HEK293 (cell line): Measurements from ENCODE around the gene HNRNPUL1.

Experiments used
- CTCF ChIA-PET: fragments of 350-600 bp; formaldehyde crosslinking; extraction: SDS; loops from one replicate; lab custom pipeline; 2021; ENCODE audit warnings: antibody characterized with exemption; lab: Yijun Ruan, JAX
- POLR2A ChIA-PET: fragments of 300-600 bp; formaldehyde crosslinking; extraction: SDS; loops from one replicate; lab custom pipeline; 2020; ENCODE audit warnings: antibody characterized with exemption, inconsistent platforms; lab: Yijun Ruan, JAX
- H3K27ac ChIP-seq: fragments of 200-500 bp; sonication (Bioruptor generic); 2 replicates; pipeline ENCODE4 v1.5.1; 2014; ENCODE audit warnings: low read depth, low read length, control low read depth, inconsistent platforms; ENCODE audit errors: extremely low read depth
- H3K36me3 ChIP-seq, 2 experiments: fragments of 200-500 bp in 1 of 2; sonication (Bioruptor generic) in 1 of 2; 1 replicate in 1 of 2; 2 replicates in 1 of 2; pipeline ENCODE4 v1.5.1; 2014 to 2017; ENCODE audit warnings: inconsistent platforms in 2 of 2, low read length in 2 of 2; ENCODE audit not compliant: control insufficient read depth in 2 of 2, insufficient read depth in 1 of 2
- H3K4me1 ChIP-seq: fragments of 200-500 bp; sonication (Bioruptor generic); 2 replicates; pipeline ENCODE4 v1.5.1; 2014; ENCODE audit warnings: mild to moderate bottlenecking, low read length, inconsistent platforms; ENCODE audit not compliant: control insufficient read depth, insufficient read depth
- H3K4me3 ChIP-seq: 2 replicates; pipeline ENCODE4 v1.5.1; 2011; ENCODE audit warnings: low read depth, mild to moderate bottlenecking, control low read depth, low read length, moderate library complexity
- H3K9me3 ChIP-seq: fragments of 200-500 bp; sonication (Bioruptor generic); 2 replicates; pipeline ENCODE4 v1.5.1; 2014; ENCODE audit warnings: low read depth, low read length, inconsistent platforms; ENCODE audit not compliant: control insufficient read depth, insufficient read depth
- GFI1B ChIP-seq: fragments of 450-650 bp; formaldehyde crosslinking; IDR thresholded peaks from 2 replicates; pipeline ENCODE4 v1.5.1; 2016; ENCODE audit warnings: missing biosample characterization, missing genetic modification characterization
- GLI2 ChIP-seq: fragments of 450-650 bp; formaldehyde crosslinking; IDR thresholded peaks from 2 replicates; pipeline ENCODE4; 2017; ENCODE audit warnings: missing biosample characterization, missing genetic modification characterization, low read depth, borderline replicate concordance
- MEIS1 ChIP-seq: sonication (generic); formaldehyde crosslinking; IDR thresholded peaks from 2 replicates; pipeline ENCODE4 v1.8.1; 2022; ENCODE audit warnings: missing genetic modification reagents, mild to moderate bottlenecking, borderline replicate concordance
- SP7 ChIP-seq: fragments of 450-650 bp; formaldehyde crosslinking; IDR thresholded peaks from 2 replicates; pipeline ENCODE4 v1.5.1; 2016; ENCODE audit warnings: missing biosample characterization, missing genetic modification characterization
- ZBTB7A ChIP-seq: fragments of 450-650 bp; formaldehyde crosslinking; IDR thresholded peaks from 2 replicates; pipeline ENCODE4 v1.5.1; 2016; ENCODE audit warnings: low read depth, missing biosample characterization, missing genetic modification characterization
- ZFP37 ChIP-seq: fragments of 450-650 bp; formaldehyde crosslinking; IDR thresholded peaks from 2 replicates; pipeline ENCODE4 v1.5.1; 2016; ENCODE audit warnings: missing biosample characterization, missing genetic modification characterization
- ZNF169 ChIP-seq: fragments of 450-650 bp; formaldehyde crosslinking; IDR thresholded peaks from 2 replicates; pipeline ENCODE4 v1.5.1; 2016; ENCODE audit warnings: missing biosample characterization, missing genetic modification characterization
- ZNF391 ChIP-seq: fragments of 450-650 bp; formaldehyde crosslinking; IDR thresholded peaks from 2 replicates; pipeline ENCODE4 v1.5.1; 2016; ENCODE audit warnings: low read depth, missing biosample characterization, missing genetic modification characterization, borderline replicate concordance
- ZNF423 ChIP-seq: fragments of 450-650 bp; formaldehyde crosslinking; IDR thresholded peaks from 2 replicates; pipeline ENCODE4 v1.5.1; 2016; ENCODE audit warnings: missing biosample characterization, missing genetic modification characterization
- ZNF501 ChIP-seq: fragments of 450-650 bp; formaldehyde crosslinking; IDR thresholded peaks from 2 replicates; pipeline ENCODE4 v1.5.1; 2016; ENCODE audit warnings: missing biosample characterization, missing genetic modification characterization
- ZNF510 ChIP-seq: fragments of 450-650 bp; formaldehyde crosslinking; IDR thresholded peaks from 2 replicates; pipeline ENCODE4 v1.5.1; 2018; ENCODE audit warnings: mild to moderate bottlenecking, missing genetic modification characterization, missing biosample characterization; ENCODE audit not compliant: insufficient replicate concordance
- ZNF623 ChIP-seq: fragments of 450-650 bp; formaldehyde crosslinking; IDR thresholded peaks from 2 replicates; pipeline ENCODE4 v1.5.1; 2016; ENCODE audit warnings: missing biosample characterization, missing genetic modification characterization
- TF ChIP-seq, protein P1 (sequence below): fragments of 450-650 bp; formaldehyde crosslinking; IDR thresholded peaks from 2 replicates; pipeline ENCODE4 v1.5.1; 2016; ENCODE audit warnings: missing biosample characterization, missing genetic modification characterization
- TF ChIP-seq, protein P2 (sequence below): fragments of 450-650 bp; formaldehyde crosslinking; IDR thresholded peaks from 2 replicates; pipeline ENCODE4 v1.5.1; 2016; ENCODE audit warnings: missing biosample characterization, missing genetic modification characterization
- TF ChIP-seq, protein P3 (sequence below): fragments of 450-650 bp; formaldehyde crosslinking; IDR thresholded peaks from 2 replicates; pipeline ENCODE4 v1.5.1; 2016; ENCODE audit warnings: missing biosample characterization, missing genetic modification characterization, borderline replicate concordance
- TF ChIP-seq, protein P4 (sequence below): fragments of 450-650 bp; formaldehyde crosslinking; IDR thresholded peaks from 2 replicates; pipeline ENCODE4 v1.5.1; 2016; ENCODE audit warnings: missing biosample characterization, missing genetic modification characterization
- TF ChIP-seq, protein P5 (sequence below): fragments of 450-650 bp; formaldehyde crosslinking; IDR thresholded peaks from 2 replicates; pipeline ENCODE4 v1.5.1; 2016; ENCODE audit warnings: missing biosample characterization, missing genetic modification characterization
- TF ChIP-seq, protein P6 (sequence below): fragments of 450-650 bp; formaldehyde crosslinking; IDR thresholded peaks from 2 replicates; pipeline ENCODE4 v1.5.1; 2016; ENCODE audit warnings: missing biosample characterization, missing genetic modification characterization, low read depth

Gene HNRNPUL1

DNA sequence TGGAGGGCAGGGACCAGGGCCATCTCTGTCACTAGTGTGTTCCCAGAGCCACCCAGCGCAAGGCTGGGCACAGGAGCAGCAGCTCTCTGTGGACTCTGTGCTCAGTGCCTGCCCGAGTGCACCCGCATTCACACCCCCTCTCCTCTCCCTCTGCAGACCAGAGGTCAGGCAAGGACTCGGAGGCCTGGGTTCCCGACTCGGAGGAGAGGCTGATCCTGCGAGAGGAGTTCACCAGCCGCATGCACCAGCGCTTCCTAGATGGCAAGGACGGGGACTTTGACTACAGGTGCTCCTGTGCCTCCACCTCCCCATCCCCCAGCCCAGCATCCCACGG, 56.0 kb downstream of the HNRNPUL1 start (continued):
- TF ChIP-seq ZNF423 (tag by site-specific recombination) (no peak), GFI1B (tag by site-specific recombination) (no peak), GLI2 (no peak), MEIS1 (CRISPR knock-in tag) (no peak), ZFP37 (no peak), SP7 (tag by site-specific recombination) (no peak), ZBTB7A (tag by site-specific recombination) (no peak), ZNF623 (tag by site-specific recombination) (no peak), ZNF510 (tag by site-specific recombination) (no peak), ZNF501 (tag by site-specific recombination) (no peak)
- TF ChIP-seq, protein P1, sequence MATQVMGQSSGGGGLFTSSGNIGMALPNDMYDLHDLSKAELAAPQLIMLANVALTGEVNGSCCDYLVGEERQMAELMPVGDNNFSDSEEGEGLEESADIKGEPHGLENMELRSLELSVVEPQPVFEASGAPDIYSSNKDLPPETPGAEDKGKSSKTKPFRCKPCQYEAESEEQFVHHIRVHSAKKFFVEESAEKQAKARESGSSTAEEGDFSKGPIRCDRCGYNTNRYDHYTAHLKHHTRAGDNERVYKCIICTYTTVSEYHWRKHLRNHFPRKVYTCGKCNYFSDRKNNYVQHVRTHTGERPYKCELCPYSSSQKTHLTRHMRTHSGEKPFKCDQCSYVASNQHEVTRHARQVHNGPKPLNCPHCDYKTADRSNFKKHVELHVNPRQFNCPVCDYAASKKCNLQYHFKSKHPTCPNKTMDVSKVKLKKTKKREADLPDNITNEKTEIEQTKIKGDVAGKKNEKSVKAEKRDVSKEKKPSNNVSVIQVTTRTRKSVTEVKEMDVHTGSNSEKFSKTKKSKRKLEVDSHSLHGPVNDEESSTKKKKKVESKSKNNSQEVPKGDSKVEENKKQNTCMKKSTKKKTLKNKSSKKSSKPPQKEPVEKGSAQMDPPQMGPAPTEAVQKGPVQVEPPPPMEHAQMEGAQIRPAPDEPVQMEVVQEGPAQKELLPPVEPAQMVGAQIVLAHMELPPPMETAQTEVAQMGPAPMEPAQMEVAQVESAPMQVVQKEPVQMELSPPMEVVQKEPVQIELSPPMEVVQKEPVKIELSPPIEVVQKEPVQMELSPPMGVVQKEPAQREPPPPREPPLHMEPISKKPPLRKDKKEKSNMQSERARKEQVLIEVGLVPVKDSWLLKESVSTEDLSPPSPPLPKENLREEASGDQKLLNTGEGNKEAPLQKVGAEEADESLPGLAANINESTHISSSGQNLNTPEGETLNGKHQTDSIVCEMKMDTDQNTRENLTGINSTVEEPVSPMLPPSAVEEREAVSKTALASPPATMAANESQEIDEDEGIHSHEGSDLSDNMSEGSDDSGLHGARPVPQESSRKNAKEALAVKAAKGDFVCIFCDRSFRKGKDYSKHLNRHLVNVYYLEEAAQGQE (tag by site-specific recombination) = no peak
- TF ChIP-seq, protein P2, sequence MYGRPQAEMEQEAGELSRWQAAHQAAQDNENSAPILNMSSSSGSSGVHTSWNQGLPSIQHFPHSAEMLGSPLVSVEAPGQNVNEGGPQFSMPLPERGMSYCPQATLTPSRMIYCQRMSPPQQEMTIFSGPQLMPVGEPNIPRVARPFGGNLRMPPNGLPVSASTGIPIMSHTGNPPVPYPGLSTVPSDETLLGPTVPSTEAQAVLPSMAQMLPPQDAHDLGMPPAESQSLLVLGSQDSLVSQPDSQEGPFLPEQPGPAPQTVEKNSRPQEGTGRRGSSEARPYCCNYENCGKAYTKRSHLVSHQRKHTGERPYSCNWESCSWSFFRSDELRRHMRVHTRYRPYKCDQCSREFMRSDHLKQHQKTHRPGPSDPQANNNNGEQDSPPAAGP (tag by site-specific recombination) = no peak

DNA sequence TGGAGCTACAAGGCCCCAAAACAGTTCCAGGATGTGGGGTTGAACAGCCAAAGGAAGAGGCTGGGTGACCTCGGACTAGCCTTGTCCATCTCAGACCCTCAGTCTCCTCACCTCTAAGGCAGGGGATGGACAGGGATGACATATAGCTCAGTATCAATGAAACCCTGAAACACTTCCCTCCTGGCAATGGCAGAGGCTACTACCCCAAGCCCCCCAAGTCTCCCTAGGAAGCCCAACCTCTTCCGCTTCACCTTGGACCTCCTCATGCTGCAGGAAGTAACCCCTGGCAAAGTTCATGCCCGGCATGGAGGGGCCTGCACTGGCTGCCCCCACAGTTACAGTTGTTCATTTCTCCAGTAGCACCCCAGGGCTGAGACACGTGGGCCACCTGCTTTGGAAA, 56.4 kb downstream of the HNRNPUL1 start:
- Histone ChIP-seq H3K9me3 (no peaks in the 10 kb centered on the region), H3K36me3 (peaks cover 41 to 66% of the 10 kb centered on the region in 2 experiments), H3K4me3 (no peak overlapping the region), H3K27ac (no peak overlapping the region), H3K4me1 (peaks cover 22% of the 10 kb centered on the region)
- ChIA-PET CTCF (interaction anchor here (0.5 to 2.5 kb wide), 5 partner anchors 12 to 242 kb away, joined by 3 to 11 read pairs (median 3); no protein-coding TSS in a partner anchor), POLR2A (no interaction called here)
- TF ChIP-seq GFI1B (tag by site-specific recombination) (no peak), ZNF391 (tag by site-specific recombination) (no peak), ZNF169 (tag by site-specific recombination) (no peak)
- TF ChIP-seq, protein P2 (tag by site-specific recombination) = no peak
- TF ChIP-seq, protein P3, sequence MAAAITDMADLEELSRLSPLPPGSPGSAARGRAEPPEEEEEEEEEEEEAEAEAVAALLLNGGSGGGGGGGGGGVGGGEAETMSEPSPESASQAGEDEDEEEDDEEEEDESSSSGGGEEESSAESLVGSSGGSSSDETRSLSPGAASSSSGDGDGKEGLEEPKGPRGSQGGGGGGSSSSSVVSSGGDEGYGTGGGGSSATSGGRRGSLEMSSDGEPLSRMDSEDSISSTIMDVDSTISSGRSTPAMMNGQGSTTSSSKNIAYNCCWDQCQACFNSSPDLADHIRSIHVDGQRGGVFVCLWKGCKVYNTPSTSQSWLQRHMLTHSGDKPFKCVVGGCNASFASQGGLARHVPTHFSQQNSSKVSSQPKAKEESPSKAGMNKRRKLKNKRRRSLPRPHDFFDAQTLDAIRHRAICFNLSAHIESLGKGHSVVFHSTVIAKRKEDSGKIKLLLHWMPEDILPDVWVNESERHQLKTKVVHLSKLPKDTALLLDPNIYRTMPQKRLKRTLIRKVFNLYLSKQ (tag by site-specific recombination) = no peak
- TF ChIP-seq, protein P4, sequence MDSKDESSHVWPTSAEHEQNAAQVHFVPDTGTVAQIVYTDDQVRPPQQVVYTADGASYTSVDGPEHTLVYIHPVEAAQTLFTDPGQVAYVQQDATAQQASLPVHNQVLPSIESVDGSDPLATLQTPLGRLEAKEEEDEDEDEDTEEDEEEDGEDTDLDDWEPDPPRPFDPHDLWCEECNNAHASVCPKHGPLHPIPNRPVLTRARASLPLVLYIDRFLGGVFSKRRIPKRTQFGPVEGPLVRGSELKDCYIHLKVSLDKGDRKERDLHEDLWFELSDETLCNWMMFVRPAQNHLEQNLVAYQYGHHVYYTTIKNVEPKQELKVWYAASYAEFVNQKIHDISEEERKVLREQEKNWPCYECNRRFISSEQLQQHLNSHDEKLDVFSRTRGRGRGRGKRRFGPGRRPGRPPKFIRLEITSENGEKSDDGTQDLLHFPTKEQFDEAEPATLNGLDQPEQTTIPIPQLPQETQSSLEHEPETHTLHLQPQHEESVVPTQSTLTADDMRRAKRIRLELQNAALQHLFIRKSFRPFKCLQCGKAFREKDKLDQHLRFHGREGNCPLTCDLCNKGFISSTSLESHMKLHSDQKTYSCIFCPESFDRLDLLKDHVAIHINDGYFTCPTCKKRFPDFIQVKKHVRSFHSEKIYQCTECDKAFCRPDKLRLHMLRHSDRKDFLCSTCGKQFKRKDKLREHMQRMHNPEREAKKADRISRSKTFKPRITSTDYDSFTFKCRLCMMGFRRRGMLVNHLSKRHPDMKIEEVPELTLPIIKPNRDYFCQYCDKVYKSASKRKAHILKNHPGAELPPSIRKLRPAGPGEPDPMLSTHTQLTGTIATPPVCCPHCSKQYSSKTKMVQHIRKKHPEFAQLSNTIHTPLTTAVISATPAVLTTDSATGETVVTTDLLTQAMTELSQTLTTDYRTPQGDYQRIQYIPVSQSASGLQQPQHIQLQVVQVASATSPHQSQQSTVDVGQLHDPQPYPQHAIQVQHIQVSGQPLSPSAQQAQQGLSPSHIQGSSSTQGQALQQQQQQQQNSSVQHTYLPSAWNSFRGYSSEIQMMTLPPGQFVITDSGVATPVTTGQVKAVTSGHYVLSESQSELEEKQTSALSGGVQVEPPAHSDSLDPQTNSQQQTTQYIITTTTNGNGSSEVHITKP (tag by site-specific recombination) = no peak
- TF ChIP-seq, protein P5, sequence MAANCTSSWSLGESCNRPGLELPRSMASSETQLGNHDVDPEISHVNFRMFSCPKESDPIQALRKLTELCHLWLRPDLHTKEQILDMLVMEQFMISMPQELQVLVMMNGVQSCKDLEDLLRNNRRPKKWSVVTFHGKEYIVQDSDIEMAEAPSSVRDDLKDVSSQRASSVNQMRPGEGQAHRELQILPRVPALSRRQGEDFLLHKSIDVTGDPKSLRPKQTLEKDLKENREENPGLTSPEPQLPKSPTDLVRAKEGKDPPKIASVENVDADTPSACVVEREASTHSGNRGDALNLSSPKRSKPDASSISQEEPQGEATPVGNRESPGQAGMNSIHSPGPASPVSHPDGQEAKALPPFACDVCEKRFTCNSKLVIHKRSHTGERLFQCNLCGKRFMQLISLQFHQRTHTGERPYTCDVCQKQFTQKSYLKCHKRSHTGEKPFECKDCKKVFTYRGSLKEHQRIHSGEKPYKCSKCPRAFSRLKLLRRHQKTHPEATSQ (tag by site-specific recombination) = no peak
- TF ChIP-seq, protein P6, sequence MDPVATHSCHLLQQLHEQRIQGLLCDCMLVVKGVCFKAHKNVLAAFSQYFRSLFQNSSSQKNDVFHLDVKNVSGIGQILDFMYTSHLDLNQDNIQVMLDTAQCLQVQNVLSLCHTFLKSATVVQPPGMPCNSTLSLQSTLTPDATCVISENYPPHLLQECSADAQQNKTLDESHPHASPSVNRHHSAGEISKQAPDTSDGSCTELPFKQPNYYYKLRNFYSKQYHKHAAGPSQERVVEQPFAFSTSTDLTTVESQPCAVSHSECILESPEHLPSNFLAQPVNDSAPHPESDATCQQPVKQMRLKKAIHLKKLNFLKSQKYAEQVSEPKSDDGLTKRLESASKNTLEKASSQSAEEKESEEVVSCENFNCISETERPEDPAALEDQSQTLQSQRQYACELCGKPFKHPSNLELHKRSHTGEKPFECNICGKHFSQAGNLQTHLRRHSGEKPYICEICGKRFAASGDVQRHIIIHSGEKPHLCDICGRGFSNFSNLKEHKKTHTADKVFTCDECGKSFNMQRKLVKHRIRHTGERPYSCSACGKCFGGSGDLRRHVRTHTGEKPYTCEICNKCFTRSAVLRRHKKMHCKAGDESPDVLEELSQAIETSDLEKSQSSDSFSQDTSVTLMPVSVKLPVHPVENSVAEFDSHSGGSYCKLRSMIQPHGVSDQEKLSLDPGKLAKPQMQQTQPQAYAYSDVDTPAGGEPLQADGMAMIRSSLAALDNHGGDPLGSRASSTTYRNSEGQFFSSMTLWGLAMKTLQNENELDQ (tag by site-specific recombination) = no peak
